Measurements from ENCODE around the gene CHCHD1.
A peak's percentile ranks its signal among the peaks of the same experiment; 100 is the strongest.

The CHCHD1 gene

GRCh38 chr10:73758704-73759511, 22.9 kb upstream of the CHCHD1 start:
- Mint-ChIP-seq H3K27ac (peak overlapping the region; percentile 91), H3K4me1 (peaks cover 57% of the 10 kb centered on the region), H3K36me3 (peaks cover 57% of the 10 kb centered on the region), H3K9me3 (no peaks in the 10 kb centered on the region), H3K4me3 (no peak overlapping the region), H3K27me3 (no peaks in the 10 kb centered on the region)
- CTCF ChIA-PET: interaction anchor here (0.7 to 3.3 kb wide), 4 partner anchors 10 to 230 kb away, joined by 3 to 20 read pairs (median 3); partner anchors contain the start of gene ZSWIM8
- DNase-seq: no peak

DNA sequence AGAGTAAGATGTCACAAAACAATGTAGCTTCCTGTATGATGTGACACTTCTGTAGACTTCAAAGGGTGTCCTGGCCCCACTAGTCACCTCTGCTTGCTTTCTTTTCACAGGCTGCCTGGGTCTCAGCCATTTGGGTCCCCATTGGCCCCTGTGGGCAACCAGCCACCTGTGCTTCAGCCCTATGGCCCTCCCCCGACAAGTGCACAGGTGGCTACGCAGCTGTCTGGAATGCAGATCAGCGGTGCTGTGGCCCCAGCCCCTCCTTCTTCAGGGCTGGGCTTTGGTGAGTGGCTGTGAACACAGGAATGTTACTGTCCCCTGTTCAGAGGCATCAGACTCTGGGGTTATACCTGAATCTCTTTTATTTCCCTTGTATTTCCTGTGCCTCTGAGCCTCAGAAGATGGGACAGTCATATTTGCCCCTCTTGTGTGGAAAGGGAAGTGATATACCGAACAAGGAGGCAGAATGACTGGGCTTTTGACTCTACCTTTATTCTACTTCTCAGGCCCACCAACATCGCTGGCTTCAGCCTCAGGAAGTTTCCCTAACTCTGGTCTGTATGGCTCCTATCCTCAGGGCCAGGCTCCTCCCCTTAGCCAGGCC, 22.2 kb upstream of the CHCHD1 start:
- Mint-ChIP-seq H3K4me3 (no peak overlapping the region), H3K9me3 (no peaks in the 10 kb centered on the region), H3K27me3 (no peaks in the 10 kb centered on the region), H3K27ac (peak overlapping the region; percentile 91), H3K36me3 (peaks cover 56% of the 10 kb centered on the region), H3K4me1 (peaks cover 57% of the 10 kb centered on the region)
- CTCF ChIA-PET: interaction anchor here (0.9 to 3.3 kb wide), 3 partner anchors 10 to 119 kb away, joined by 3 to 20 read pairs (median 3); partner anchors contain the start of gene ZSWIM8
- DNase-seq: peak; percentile 58

DNA sequence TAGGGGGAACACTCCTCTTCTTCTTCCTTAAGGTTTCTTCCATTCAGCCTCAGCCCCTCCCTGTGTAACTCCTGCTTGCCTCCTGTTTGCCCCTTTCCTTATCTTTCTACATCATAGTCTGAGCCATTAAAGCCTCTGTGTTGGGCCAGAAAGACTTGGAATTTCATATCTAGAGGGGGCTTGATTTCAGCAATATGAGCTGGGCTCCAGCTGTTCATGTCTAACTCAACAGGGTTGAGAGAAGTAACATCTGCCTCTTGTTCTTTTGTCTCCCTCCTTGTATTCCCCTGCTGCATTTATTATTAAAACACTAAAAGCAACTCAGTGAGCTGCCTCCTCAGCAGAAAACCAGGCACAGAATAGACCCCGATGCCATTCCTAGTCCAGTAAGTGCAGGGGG, 20.1 kb upstream of the CHCHD1 start:
- Mint-ChIP-seq H3K27me3 (no peaks in the 10 kb centered on the region), H3K27ac (no peak overlapping the region), H3K4me1 (peaks cover 61% of the 10 kb centered on the region), H3K36me3 (peaks cover 66% of the 10 kb centered on the region), H3K9me3 (no peaks in the 10 kb centered on the region), H3K4me3 (no peak overlapping the region)
- DNase-seq: no peak
- CTCF ChIA-PET: no interaction called here

DNA sequence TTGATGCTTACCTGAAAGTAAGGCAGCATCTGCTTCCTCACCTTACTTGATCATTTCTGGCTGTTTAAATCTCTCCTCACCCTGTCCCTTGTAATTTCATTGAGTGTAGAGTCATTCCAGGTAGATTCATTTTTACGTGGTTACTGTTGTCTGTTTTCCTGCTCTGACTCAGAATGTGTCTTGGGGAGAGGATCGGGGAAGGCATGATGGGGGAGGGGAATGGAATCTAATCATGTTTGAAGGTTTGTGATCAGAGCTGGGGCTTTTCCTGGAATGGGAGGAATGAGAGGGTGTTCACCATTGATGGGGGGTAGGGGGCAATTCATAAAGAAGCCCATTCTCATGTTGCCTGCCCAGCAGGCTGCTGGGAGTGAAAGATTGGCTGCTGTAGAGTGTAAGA, 18.9 kb upstream of the CHCHD1 start:
- Mint-ChIP-seq H3K36me3 (peaks cover 72% of the 10 kb centered on the region), H3K27me3 (no peaks in the 10 kb centered on the region), H3K4me1 (peaks cover 61% of the 10 kb centered on the region), H3K27ac (peak overlapping the region; percentile 7), H3K9me3 (no peaks in the 10 kb centered on the region), H3K4me3 (no peak overlapping the region)
- DNase-seq: no peak
- CTCF ChIA-PET: interaction anchor here (0.5 to 1.4 kb wide), 2 partner anchors 12 to 32 kb away, joined by 3 to 4 read pairs; no protein-coding TSS in a partner anchor

DNA sequence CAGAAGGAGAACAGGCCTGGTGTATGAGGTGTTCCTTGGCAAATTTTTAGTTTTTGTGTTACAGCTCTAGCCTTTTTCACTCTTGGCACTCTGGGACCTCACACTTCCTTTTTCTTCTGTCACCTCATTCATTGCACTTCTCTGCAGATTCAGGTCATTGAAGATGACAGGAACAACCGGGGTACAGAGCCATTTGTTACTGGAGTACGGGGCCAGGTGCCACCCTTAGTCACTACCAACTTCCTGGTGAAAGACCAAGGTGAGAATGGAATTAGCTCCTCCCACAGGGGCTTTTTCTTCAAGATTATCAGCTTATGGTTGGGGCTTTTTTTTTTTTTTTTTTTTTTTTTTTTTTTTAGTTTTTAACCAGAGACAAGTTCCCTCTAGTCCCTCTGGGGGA, 18.5 kb upstream of the CHCHD1 start:
- H3K27me3 Mint-ChIP-seq: no peaks in the 10 kb centered on the region
- no peak for DNase-seq
- peaks cover 58% of the 10 kb centered on the region for H3K4me1 Mint-ChIP-seq
- H3K9me3 Mint-ChIP-seq: no peaks in the 10 kb centered on the region
- H3K36me3 Mint-ChIP-seq: peaks cover 72% of the 10 kb centered on the region
- CTCF ChIA-PET: interaction anchor here (0.5 to 1.4 kb wide), 2 partner anchors 11 to 33 kb away, joined by 3 to 4 read pairs; no protein-coding TSS in a partner anchor
- H3K27ac Mint-ChIP-seq: no peak overlapping the region
- no peak overlapping the region for H3K4me3 Mint-ChIP-seq

DNA sequence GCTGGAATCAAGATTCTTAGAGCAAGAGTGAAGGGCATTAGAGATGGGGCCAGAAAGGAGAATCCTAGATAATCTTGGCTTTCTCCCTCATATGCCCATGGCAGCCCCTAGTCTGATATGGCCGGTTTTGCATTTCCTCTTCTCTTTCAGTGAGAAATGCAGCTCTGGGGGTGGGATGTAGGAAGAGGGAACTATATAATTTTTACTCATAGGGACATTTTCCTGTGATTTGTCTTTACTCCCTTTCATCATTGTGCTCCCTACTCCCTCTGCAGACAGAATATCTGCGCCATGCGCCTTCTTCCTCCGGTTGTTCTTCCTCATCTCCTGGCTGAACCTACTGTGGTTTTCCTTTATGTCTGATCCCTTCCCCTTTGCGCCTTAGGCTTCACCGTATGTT, 16.8 kb upstream of the CHCHD1 start:
- no peaks in the 10 kb centered on the region for H3K27me3 Mint-ChIP-seq
- CTCF ChIA-PET: no interaction called here
- H3K27ac Mint-ChIP-seq: no peak overlapping the region
- peaks cover 56% of the 10 kb centered on the region for H3K4me1 Mint-ChIP-seq
- H3K9me3 Mint-ChIP-seq: no peaks in the 10 kb centered on the region
- DNase-seq: no peak
- H3K4me3 Mint-ChIP-seq: no peak overlapping the region
- H3K36me3 Mint-ChIP-seq: peaks cover 77% of the 10 kb centered on the region

DNA sequence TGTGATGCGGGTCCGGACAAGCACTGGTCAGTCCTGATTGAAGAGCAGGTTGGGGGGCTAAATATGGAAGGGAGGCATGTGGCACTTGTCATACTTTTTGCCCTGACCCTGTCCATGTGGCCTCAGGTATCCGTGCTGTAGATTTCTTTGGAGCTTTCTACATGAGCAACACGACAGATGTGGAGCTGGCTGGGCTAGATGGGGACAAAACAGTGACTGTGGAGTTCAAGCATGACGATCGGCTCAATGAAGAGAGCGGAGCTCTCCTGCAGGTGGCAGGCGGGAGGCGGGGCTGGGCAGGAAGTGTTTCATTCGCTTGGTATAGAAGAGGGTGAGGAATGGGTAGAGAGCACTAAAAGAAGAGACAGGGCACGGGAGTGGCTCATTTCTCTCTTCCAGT, 13.0 kb upstream of the CHCHD1 start:
- H3K36me3 Mint-ChIP-seq: peaks cover 70% of the 10 kb centered on the region
- peaks cover 55% of the 10 kb centered on the region for H3K4me1 Mint-ChIP-seq
- DNase-seq: peak; percentile 84
- CTCF ChIA-PET: interaction anchor here (0.7 to 2.5 kb wide), 8 partner anchors 9 to 246 kb away, joined by 3 to 20 read pairs (median 5); partner anchors contain the start of genes CHCHD1 and SEC24C
- H3K9me3 Mint-ChIP-seq: no peaks in the 10 kb centered on the region
- H3K27ac Mint-ChIP-seq: peak overlapping the region; percentile 67
- peaks cover 7% of the 10 kb centered on the region for H3K27me3 Mint-ChIP-seq
- no peak overlapping the region for H3K4me3 Mint-ChIP-seq

DNA sequence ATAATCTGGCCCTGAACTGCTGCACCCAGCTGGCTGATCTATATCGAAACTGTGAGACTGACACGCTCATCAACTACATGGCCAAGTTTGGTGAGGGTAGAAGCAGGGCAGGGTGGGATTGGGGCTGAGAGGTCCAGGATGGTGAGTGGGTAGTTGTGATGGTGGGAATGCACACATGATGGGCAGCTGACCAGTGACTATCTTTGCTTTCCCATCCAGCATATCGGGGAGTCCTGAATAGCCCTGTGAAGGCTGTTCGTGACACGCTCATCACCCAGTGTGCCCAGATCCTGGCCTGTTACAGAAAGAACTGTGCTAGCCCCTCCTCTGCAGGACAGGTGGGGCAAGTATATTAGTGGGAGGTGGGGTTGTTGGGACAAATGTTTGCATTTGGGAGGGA, 12.5 kb upstream of the CHCHD1 start:
- no peak overlapping the region for H3K4me3 Mint-ChIP-seq
- peak overlapping the region; percentile 67 for H3K27ac Mint-ChIP-seq
- no peaks in the 10 kb centered on the region for H3K9me3 Mint-ChIP-seq
- peaks cover 7% of the 10 kb centered on the region for H3K27me3 Mint-ChIP-seq
- DNase-seq: no peak
- peaks cover 59% of the 10 kb centered on the region for H3K4me1 Mint-ChIP-seq
- peaks cover 73% of the 10 kb centered on the region for H3K36me3 Mint-ChIP-seq
- CTCF ChIA-PET: interaction anchor here (0.7 to 2.5 kb wide), 7 partner anchors 11 to 246 kb away, joined by 3 to 20 read pairs (median 5); partner anchors contain the start of gene SEC24C

DNA sequence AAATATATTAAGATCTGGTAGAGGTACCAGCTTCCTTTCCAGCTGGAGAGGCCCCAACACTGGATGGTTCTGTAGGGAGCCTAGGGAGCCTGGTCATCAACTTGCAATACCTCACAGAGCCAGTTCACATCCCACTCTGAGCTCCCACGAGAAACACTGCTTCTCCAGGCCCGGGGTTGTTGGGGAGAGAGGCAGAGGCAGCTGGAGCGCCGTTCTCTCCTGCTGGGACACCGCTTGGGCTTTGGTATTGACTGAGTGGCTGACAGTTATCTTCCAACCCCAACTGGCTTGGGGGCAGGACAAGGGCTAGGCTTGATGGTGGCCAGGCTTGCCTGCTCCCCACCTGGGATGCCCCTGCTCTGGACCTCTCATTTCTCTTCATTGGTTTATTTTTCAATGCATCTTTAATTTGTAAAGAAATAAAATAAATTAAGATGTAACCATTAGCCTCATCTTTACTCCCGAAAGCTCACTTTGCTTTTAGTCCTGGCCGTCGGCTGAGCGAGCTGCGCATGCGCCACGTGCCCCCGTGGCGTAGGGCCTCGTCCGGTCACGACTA, 10.0 kb upstream of the CHCHD1 start:
- Mint-ChIP-seq H3K4me3 (peak overlapping the region; percentile 97), H3K36me3 (peaks cover 68% of the 10 kb centered on the region), H3K27ac (peak overlapping the region; percentile 93), H3K9me3 (no peaks in the 10 kb centered on the region), H3K4me1 (peaks cover 68% of the 10 kb centered on the region), H3K27me3 (peaks cover 7% of the 10 kb centered on the region)
- CTCF ChIA-PET: interaction anchor here (0.9 to 2.0 kb wide), 6 partner anchors 10 to 106 kb away, joined by 3 to 7 read pairs (median 4); partner anchors contain the start of genes CHCHD1 and ZSWIM8
- peak; percentile 86 for DNase-seq

- Mint-ChIP-seq H3K4me3 (peak overlapping the region; percentile 97), H3K4me1 (peaks cover 70% of the 10 kb centered on the region), H3K36me3 (peaks cover 67% of the 10 kb centered on the region), H3K27me3 (peaks cover 7% of the 10 kb centered on the region), H3K9me3 (no peaks in the 10 kb centered on the region), H3K27ac (peak overlapping the region; percentile 93)
- DNase-seq: peak; percentile 88
- CTCF ChIA-PET: interaction anchor here (0.9 to 2.0 kb wide), 7 partner anchors 8 to 105 kb away, joined by 3 to 7 read pairs (median 4); partner anchors contain the start of genes CHCHD1 and ZSWIM8
Measured at GRCh38 chr10:73772281-73773151, 9.3 kb upstream of the CHCHD1 start.

DNA sequence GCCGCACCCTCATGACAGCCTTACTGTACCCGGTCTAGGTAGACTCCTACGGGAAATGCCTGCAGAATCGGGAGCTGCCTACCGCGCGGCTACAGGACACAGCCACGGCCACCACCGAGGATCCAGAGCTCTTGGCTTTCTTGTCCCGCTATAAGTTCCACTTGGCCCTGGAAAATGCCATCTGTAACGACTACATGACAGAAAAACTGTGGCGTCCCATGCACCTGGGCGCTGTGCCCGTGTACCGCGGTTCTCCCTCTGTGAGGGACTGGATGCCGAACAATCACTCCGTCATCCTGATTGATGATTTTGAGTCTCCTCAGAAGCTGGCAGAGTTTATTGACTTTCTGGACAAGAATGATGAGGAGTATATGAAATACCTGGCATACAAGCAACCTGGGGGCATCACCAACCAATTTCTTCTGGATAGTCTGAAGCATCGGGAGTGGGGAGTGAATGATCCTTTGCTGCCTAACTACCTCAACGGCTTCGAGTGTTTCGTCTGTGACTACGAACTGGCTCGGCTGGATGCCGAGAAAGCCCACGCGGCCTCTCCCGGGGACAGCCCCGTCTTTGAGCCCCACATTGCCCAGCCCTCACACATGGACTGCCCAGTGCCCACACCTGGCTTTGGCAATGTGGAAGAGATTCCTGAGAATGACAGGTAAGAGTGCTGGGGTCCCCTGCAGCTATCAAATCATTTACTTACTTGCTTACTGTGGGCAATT, 8.5 kb upstream of the CHCHD1 start:
- Mint-ChIP-seq H3K36me3 (peaks cover 65% of the 10 kb centered on the region), H3K4me1 (peaks cover 66% of the 10 kb centered on the region), H3K4me3 (peak overlapping the region; percentile 97), H3K9me3 (no peaks in the 10 kb centered on the region), H3K27me3 (peaks cover 7% of the 10 kb centered on the region), H3K27ac (peak overlapping the region; percentile 93)
- no peak for DNase-seq
- CTCF ChIA-PET: interaction anchor here (0.6 to 1.7 kb wide), 7 partner anchors 8 to 105 kb away, joined by 3 to 5 read pairs (median 3); no protein-coding TSS in a partner anchor

GRCh38 chr10:73774637-73775036, 7.2 kb upstream of the CHCHD1 start:
- peak overlapping the region; percentile 97 for H3K4me3 Mint-ChIP-seq
- no peak for DNase-seq
- CTCF ChIA-PET: interaction anchor here (1.0 kb wide), 2 partner anchors 9 to 11 kb away, joined by 3 read pairs; no protein-coding TSS in a partner anchor
- H3K4me1 Mint-ChIP-seq: peaks cover 59% of the 10 kb centered on the region
- no peak overlapping the region for H3K27ac Mint-ChIP-seq
- no peaks in the 10 kb centered on the region for H3K9me3 Mint-ChIP-seq
- H3K36me3 Mint-ChIP-seq: peaks cover 61% of the 10 kb centered on the region
- H3K27me3 Mint-ChIP-seq: peaks cover 7% of the 10 kb centered on the region

DNA sequence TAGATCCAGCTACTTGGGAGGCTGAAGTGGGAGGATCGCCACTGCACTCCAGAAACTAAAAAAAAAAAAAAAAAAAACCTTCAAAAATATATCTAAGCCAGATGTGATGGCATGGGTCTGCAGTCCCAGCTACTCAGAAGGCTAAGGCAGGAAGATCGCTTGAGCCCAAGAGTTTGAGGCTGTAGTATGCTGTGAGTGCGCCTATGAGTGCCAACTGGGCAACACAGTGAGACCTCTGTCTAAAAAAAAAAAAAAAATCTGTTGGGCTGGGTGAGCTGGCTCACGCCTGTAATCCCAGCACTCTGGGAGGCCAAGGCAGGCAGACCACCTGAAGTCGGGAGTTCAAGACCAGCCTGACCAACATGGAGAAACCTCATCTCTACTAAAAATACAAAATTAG, 2.8 kb upstream of the CHCHD1 start:
- peaks cover 39% of the 10 kb centered on the region for H3K36me3 Mint-ChIP-seq

More for the DNA sequence above, 2.8 kb upstream of the CHCHD1 start:
- Mint-ChIP-seq H3K27ac (no peak overlapping the region), H3K9me3 (no peaks in the 10 kb centered on the region), H3K4me1 (peaks cover 64% of the 10 kb centered on the region), H3K4me3 (no peak overlapping the region), H3K27me3 (no peaks in the 10 kb centered on the region)
- CTCF ChIA-PET: interaction anchor here (0.6 to 0.9 kb wide), 2 partner anchors 26 to 31 kb away, joined by 3 to 4 read pairs; no protein-coding TSS in a partner anchor
- DNase-seq: no peak

Data from activated naive CD4-positive, alpha-beta T cell treated with anti-CD3 and anti-CD28 coated beads, Interleukin-2, amount 10 ng/mL, durations not matched to agents 7 days and 5 days (primary cell).